NCI-H2227 (cell line): ENCODE results near the gene PURA.
"Not testable (repeated sequence)": the region's sequence is repeated elsewhere in the genome, so short reads cannot be mapped to it uniquely, and the experiment has no call there.

Experiments used
- DNase-seq: peaks from one replicate; lab custom pipeline; 2025; ENCODE audit not compliant: unreplicated experiment; lab: John Stamatoyannopoulos, UW

PURA gene

GRCh38 chr5:140135127-140135526 is 21.2 kb downstream of the PURA start:
- no peak for DNase-seq

GRCh38 chr5:140136624-140137023 is 22.7 kb downstream of the PURA start:
- DNase-seq: no peak

GRCh38 chr5:140140435-140140834 is 26.5 kb downstream of the PURA start:
- DNase-seq: no peak

- no peak for DNase-seq
Observed at GRCh38 chr5:140141241-140141640, 27.3 kb downstream of the PURA start.

GRCh38 chr5:140142246-140142645 is 28.3 kb downstream of the PURA start:
- DNase-seq: no peak

- DNase-seq: no peak
Observed at GRCh38 chr5:140142856-140143255, 28.9 kb downstream of the PURA start.

- DNase-seq: no peak
Observed at GRCh38 chr5:140143521-140144258, 29.8 kb downstream of the PURA start.

- no peak for DNase-seq
Observed at GRCh38 chr5:140145256-140145655, 31.3 kb downstream of the PURA start.

- DNase-seq: peak; percentile 57
Observed at GRCh38 chr5:140145818-140146522, 32.1 kb downstream of the PURA start.

- DNase-seq: no peak
Observed at GRCh38 chr5:140146523-140146842, 32.6 kb downstream of the PURA start.

- DNase-seq: no peak
Observed at GRCh38 chr5:140147460-140147859, 33.6 kb downstream of the PURA start.

- DNase-seq: peak; percentile 19
Observed at GRCh38 chr5:140148508-140148907, 34.6 kb downstream of the PURA start.

- no peak for DNase-seq
Observed at GRCh38 chr5:140150201-140150600, 36.3 kb downstream of the PURA start.

GRCh38 chr5:140151144-140152021 is 37.5 kb downstream of the PURA start:
- no peak for DNase-seq

- DNase-seq: no peak
Observed at GRCh38 chr5:140152022-140152999, 38.4 kb downstream of the PURA start.

GRCh38 chr5:140153255-140153654 is 39.3 kb downstream of the PURA start:
- no peak for DNase-seq

GRCh38 chr5:140153905-140154304 is 40.0 kb downstream of the PURA start:
- no peak for DNase-seq

- not testable (repeated sequence) for DNase-seq
Observed at GRCh38 chr5:140154710-140155381, 40.9 kb downstream of the PURA start.

GRCh38 chr5:140157032-140157781 is 43.3 kb downstream of the PURA start:
- DNase-seq: peak; percentile 85
